ENCODE measurements around the gene NOD2. TPM values are rescaled to one million over a fixed set of nuclear protein-coding genes. Genes with fewer than 3 reads are reported as not detected.

NOD2 gene
- total RNA-seq, 1 donor from 2014 or later = not detected

GRCh38 chr16:50688083-50688482, 5.3 kb upstream of the NOD2 start:
- no peak for DNase-seq (ENCODE audit: low spot score)
- TF ChIP-seq EZH2 (IDR thresholded peaks at IDR 0.05) = no peak
- Mint-ChIP-seq H3K9me3 (no peaks in the 10 kb centered on the region), H3K4me3 (no peak overlapping the region), H3K27ac (no peak overlapping the region), H3K4me1 (no peaks in the 10 kb centered on the region), H3K27me3 (ENCODE audit: insufficient read depth, low read depth) (peaks cover 18% of the 10 kb centered on the region), H3K36me3 (no peaks in the 10 kb centered on the region)
- Histone ChIP-seq H2AFZ (replicated peaks) (no peak overlapping the region), H3K4me2 (no peak overlapping the region), H3K9ac (no peak overlapping the region), H3K27ac (no peak overlapping the region), H3F3A (ENCODE audit: low read depth) (no peaks in the 10 kb centered on the region), H4K20me1 (ENCODE audit: low read depth) (no peaks in the 10 kb centered on the region), H3K79me2 (ENCODE audit: low read depth) (no peaks in the 10 kb centered on the region), H3K9me3 (ENCODE audit: low read depth) (no peaks in the 10 kb centered on the region), H3K27me3 (peaks cover 17% of the 10 kb centered on the region), H3K36me3 (no peaks in the 10 kb centered on the region), H3K4me1 (no peaks in the 10 kb centered on the region), H3K4me3 (no peak overlapping the region)

GRCh38 chr16:50688867-50689266, 4.5 kb upstream of the NOD2 start:
- Histone ChIP-seq H3K36me3 (no peaks in the 10 kb centered on the region), H3K79me2 (ENCODE audit: low read depth) (no peaks in the 10 kb centered on the region), H3K4me2 (no peak overlapping the region), H3K9ac (no peak overlapping the region), H3K9me3 (ENCODE audit: low read depth) (no peaks in the 10 kb centered on the region), H3F3A (ENCODE audit: low read depth) (no peaks in the 10 kb centered on the region), H2AFZ (replicated peaks) (no peak overlapping the region), H3K27ac (no peak overlapping the region), H3K4me3 (no peak overlapping the region), H3K4me1 (no peaks in the 10 kb centered on the region), H4K20me1 (ENCODE audit: low read depth) (no peaks in the 10 kb centered on the region), H3K27me3 (peaks cover 24% of the 10 kb centered on the region)
- no peak overlapping the region for H3K4me3 Mint-ChIP-seq
- no peak for TF ChIP-seq EZH2 (IDR thresholded peaks at IDR 0.05)
- no peak for TF ChIP-seq CTCF (IDR thresholded peaks at IDR 0.05)
- no peaks in the 10 kb centered on the region for H3K9me3 Mint-ChIP-seq
- H3K27me3 Mint-ChIP-seq (ENCODE audit: insufficient read depth, low read depth) = peaks cover 19% of the 10 kb centered on the region
- H3K27ac Mint-ChIP-seq = no peak overlapping the region
- H3K36me3 Mint-ChIP-seq = no peaks in the 10 kb centered on the region
- no peak for DNase-seq (ENCODE audit: low spot score)
- peaks cover 1% of the 10 kb centered on the region for H3K4me1 Mint-ChIP-seq

GRCh38 chr16:50690177-50690576, 3.2 kb upstream of the NOD2 start:
- peaks cover 5% of the 10 kb centered on the region for H3K4me1 Mint-ChIP-seq
- no peaks in the 10 kb centered on the region for H3K36me3 Mint-ChIP-seq

GRCh38 chr16:50692644-50692998, 785 bp upstream of the NOD2 start:
- H3K79me2 ChIP-seq (ENCODE audit: low read depth) = no peaks in the 10 kb centered on the region
- no peaks in the 10 kb centered on the region for H3K36me3 Mint-ChIP-seq
- H3F3A ChIP-seq (ENCODE audit: low read depth) = no peaks in the 10 kb centered on the region
- H3K27me3 Mint-ChIP-seq (ENCODE audit: insufficient read depth, low read depth) = peaks cover 22% of the 10 kb centered on the region
- peaks cover 19% of the 10 kb centered on the region for H3K4me1 ChIP-seq
- TF ChIP-seq EZH2 (IDR thresholded peaks at IDR 0.05) (no peak), CTCF (IDR thresholded peaks at IDR 0.05) (no peak), EZH2phosphoT487 (IDR thresholded peaks at IDR 0.05) (no peak)
- H4K20me1 ChIP-seq (ENCODE audit: low read depth) = no peaks in the 10 kb centered on the region
- no peaks in the 10 kb centered on the region for H3K9me3 ChIP-seq (ENCODE audit: low read depth)
- DNase-seq (ENCODE audit: low spot score) = no peak
- peak overlapping the region; percentile 76 for H3K4me3 Mint-ChIP-seq
- peaks cover 38% of the 10 kb centered on the region for H3K27me3 ChIP-seq
- no peaks in the 10 kb centered on the region for H3K36me3 ChIP-seq
- peaks cover 19% of the 10 kb centered on the region for H3K4me1 Mint-ChIP-seq
- no peaks in the 10 kb centered on the region for H3K9me3 Mint-ChIP-seq
- no peak overlapping the region for H3K4me3 ChIP-seq
- no peak overlapping the region for H2AFZ ChIP-seq (replicated peaks)
- no peak overlapping the region for H3K4me2 ChIP-seq
- no peak overlapping the region for H3K27ac ChIP-seq
- H3K9ac ChIP-seq = no peak overlapping the region
- H3K27ac Mint-ChIP-seq = no peak overlapping the region

More at GRCh38 chr16:50690177-50690576, 3.2 kb upstream of the NOD2 start:
- H3K27ac ChIP-seq = no peak overlapping the region
- H3K9me3 ChIP-seq (ENCODE audit: low read depth) = no peaks in the 10 kb centered on the region
- no peaks in the 10 kb centered on the region for H3K36me3 ChIP-seq
- no peaks in the 10 kb centered on the region for H3K4me1 ChIP-seq
- Mint-ChIP-seq H3K27me3 (ENCODE audit: insufficient read depth, low read depth) (peaks cover 22% of the 10 kb centered on the region), H3K4me3 (no peak overlapping the region), H3K9me3 (no peaks in the 10 kb centered on the region), H3K27ac (no peak overlapping the region)
- H3K9ac ChIP-seq = no peak overlapping the region
- no peak overlapping the region for H2AFZ ChIP-seq (replicated peaks)
- TF ChIP-seq EZH2 (IDR thresholded peaks at IDR 0.05) (no peak), CTCF (IDR thresholded peaks at IDR 0.05) (no peak), EZH2phosphoT487 (IDR thresholded peaks at IDR 0.05) (no peak)
- H4K20me1 ChIP-seq (ENCODE audit: low read depth) = no peaks in the 10 kb centered on the region
- H3K27me3 ChIP-seq = peaks cover 37% of the 10 kb centered on the region
- H3K79me2 ChIP-seq (ENCODE audit: low read depth) = no peaks in the 10 kb centered on the region
- H3K4me2 ChIP-seq = no peak overlapping the region
- no peak overlapping the region for H3K4me3 ChIP-seq
- DNase-seq (ENCODE audit: low spot score) = no peak
- H3F3A ChIP-seq (ENCODE audit: low read depth) = no peaks in the 10 kb centered on the region

All from neural progenitor cell (in vitro differentiated cells).